Placental epithelial cell (primary cell): ENCODE measurements around the gene NTF4. TPM values are rescaled to one million over a fixed set of nuclear protein-coding genes. Genes with fewer than 3 reads are reported as not detected.

Source experiments
- small RNA-seq: library from RNA; depleted of rRNA; stranded (forward); fragments of <200 nt; gene quantifications from one replicate; pipeline ENCODE3, GENCODE V24; 2012
- total RNA-seq: library from RNA; depleted of rRNA; stranded (reverse); fragments of >200 nt; gene quantifications from 2 replicates; pipeline ENCODE4 v1.2.3, GENCODE V29; 2012

NTF4 gene
- total RNA-seq = 6.7 and 20.8 TPM in 2 replicates

GRCh38 chr19:49064768-49065611 is at the start of gene NTF4:
Gene NTF4 (minus strand): TSS chr19:49064818. CDS start chr19:49061997, 2,821 bp downstream.

GRCh38 chr19:49113762-49114629 is 49.4 kb upstream of the NTF4 start, which contains the start of gene LIN7B:
Gene LIN7B (plus strand): TSS chr19:49114370. CDS start chr19:49114405, 35 bp downstream.

GRCh38 chr19:49085020-49085867 is 20.6 kb upstream of the NTF4 start, which contains the start of gene SNRNP70:
Gene SNRNP70 (plus strand): TSS chr19:49085451. CDS start chr19:49086415, 964 bp downstream.

GRCh38 chr19:49057636-49058234 is 6.9 kb downstream of the NTF4 start, which contains the start of gene CGB7:
Gene CGB7 (minus strand): TSS chr19:49057749. CDS start chr19:49055375, 2,374 bp downstream.

GRCh38 chr19:49049011-49049410 is 15.6 kb downstream of the NTF4 start, which contains the start of gene CGB8:
Gene CGB8 (minus strand): TSS chr19:49049111. CDS start chr19:49048739, 372 bp downstream.

GRCh38 chr19:49043548-49043947 is 21.1 kb downstream of the NTF4 start, which contains the start of gene CGB5:
Gene CGB5 (plus strand): TSS chr19:49043848. CDS start chr19:49044210, 362 bp downstream.

GRCh38 chr19:49036815-49037214 is 27.8 kb downstream of the NTF4 start, which contains the start of gene CGB1:
Gene CGB1 (minus strand): TSS chr19:49036895. CDS start chr19:49036711, 184 bp downstream.

GRCh38 chr19:49031642-49032301 is 32.8 kb downstream of the NTF4 start, which contains the start of gene CGB2:
Gene CGB2 (plus strand): TSS chr19:49031890. CDS start chr19:49032096, 206 bp downstream.

GRCh38 chr19:49024233-49024632 is 40.4 kb downstream of the NTF4 start, which contains the start of gene CGB3:
Gene CGB3 (minus strand): TSS chr19:49024333. CDS start chr19:49023971, 362 bp downstream.

GRCh38 chr19:49017041-49017665 is 47.5 kb downstream of the NTF4 start, which contains the start of gene LHB:
Gene LHB (minus strand): TSS chr19:49017091. CDS start chr19:49017081, 10 bp downstream.

Small RNAs within 50 kb of the gene (small RNA-seq; reads per million reads assigned to genes)
- not detected for gene RN7SL708P

Other genes starting within 250 kb of the NTF4 start
- gene HSD17B14, start 228.3 kb downstream of the NTF4 start, total RNA-seq = 3.8 and 20.4 TPM in 2 replicates
- gene PLEKHA4, start 196.2 kb downstream of the NTF4 start, total RNA-seq = 1.2 and 3.9 TPM in 2 replicates
- gene PPP1R15A, start 192.4 kb downstream of the NTF4 start, total RNA-seq = 28.7 and 75.8 TPM in 2 replicates
- gene TULP2, start 166.1 kb downstream of the NTF4 start, total RNA-seq = 0.22 and 0.79 TPM in 2 replicates
- 169 and 326 TPM in 2 replicates for gene NUCB1, start 164.5 kb downstream of the NTF4 start, total RNA-seq
- 1.2 TPM in 1 of 2 replicates, not detected in the other for gene DHDH, start 131.1 kb downstream of the NTF4 start, total RNA-seq
- gene BAX, start 109.9 kb downstream of the NTF4 start, total RNA-seq = 41.6 and 99.3 TPM in 2 replicates
- gene FTL, start 99.5 kb downstream of the NTF4 start, total RNA-seq = 1,769 and 2,040 TPM in 2 replicates
- gene GYS1, start 71.5 kb downstream of the NTF4 start, total RNA-seq = 66.0 and 128 TPM in 2 replicates
- 108 and 286 TPM in 2 replicates for gene RUVBL2, start 70.9 kb downstream of the NTF4 start, total RNA-seq
- gene LHB, start 47.7 kb downstream of the NTF4 start, total RNA-seq = not detected in 2 replicates
- gene CGB3, start 40.5 kb downstream of the NTF4 start, total RNA-seq = not detected in 2 replicates
- not detected in 2 replicates for gene CGB2, start 32.9 kb downstream of the NTF4 start, total RNA-seq
- not detected in 2 replicates for gene CGB1, start 27.9 kb downstream of the NTF4 start, total RNA-seq
- gene CGB5, start 21.0 kb downstream of the NTF4 start, total RNA-seq = 0.39 TPM in 1 of 2 replicates, not detected in the other
- gene CGB8, start 15.7 kb downstream of the NTF4 start, total RNA-seq = 0.39 and 2.3 TPM in 2 replicates
- 2.2 and 4.7 TPM in 2 replicates for gene CGB7, start 7.1 kb downstream of the NTF4 start, total RNA-seq
- under 0.01 TPM in 1 of 2 replicates, not detected in the other for gene KCNA7, start 7.9 kb upstream of the NTF4 start, total RNA-seq
- gene SNRNP70, start 20.6 kb upstream of the NTF4 start, total RNA-seq = 147 and 205 TPM in 2 replicates
- 5.1 and 13.0 TPM in 2 replicates for gene LIN7B, start 49.6 kb upstream of the NTF4 start, total RNA-seq
- gene C19orf73, start 54.3 kb upstream of the NTF4 start, total RNA-seq = 1.2 and 1.3 TPM in 2 replicates
- gene PPFIA3, start 54.7 kb upstream of the NTF4 start, total RNA-seq = 8.1 and 10.2 TPM in 2 replicates
- gene HRC, start 90.6 kb upstream of the NTF4 start, total RNA-seq = 0.11 and 0.39 TPM in 2 replicates
- 35.0 and 36.5 TPM in 2 replicates for gene TRPM4, start 93.0 kb upstream of the NTF4 start, total RNA-seq